DOHH2 (cell line): ENCODE data around the gene HAVCR1.

Source experiments
- CTCF ChIP-seq: fragments of 200-600 bp; sonication (generic); IDR thresholded peaks from one replicate; pipeline ENCODE4 v1.5.1; 2014; ENCODE audit warnings: antibody characterized with exemption, mild to moderate bottlenecking, low read depth, low read length; ENCODE audit not compliant: poor library complexity, severe bottlenecking
- EZH2phosphoT487 ChIP-seq: fragments of 200-600 bp; sonication (generic); IDR thresholded peaks from 2 replicates; pipeline ENCODE4 v1.6.1; 2017; ENCODE audit warnings: borderline replicate concordance, mild to moderate bottlenecking, antibody characterized with exemption, low read length, moderate library complexity, mixed read lengths

- TF ChIP-seq CTCF (peak; percentile 70), EZH2phosphoT487 (no peak)
Measured at GRCh38 chr5:157026789-157027424, 32.0 kb downstream of the HAVCR1 start.
